Renal pelvis (tissue), 4 donors: ENCODE measurements around the gene CCDC86. TPM values are rescaled to one million over a fixed set of nuclear protein-coding genes. Genes with fewer than 3 reads are reported as not detected.
A peak's percentile ranks its signal among the peaks of the same experiment; 100 is the strongest.
"Not testable (repeated sequence)": the region's sequence is repeated elsewhere in the genome, so short reads cannot be mapped to it uniquely, and the experiment has no call there.

Experiments used
- DNase-seq: peaks from one replicate; pipeline ENCODE4 v3.0.0-alpha.2; 2013
- polyA plus RNA-seq, 3 donors: library from polyadenylated mRNA; unstranded; fragments of 120-200 nt; gene quantifications; one replicate each; pipeline ENCODE4 v1.2.1, GENCODE V29; 2013; ENCODE audit not compliant: insufficient read length in 3 of 3

CCDC86 gene
- polyA plus RNA-seq, 3 donors: 20.4 to 24.7 (median 23.5) TPM

DNA sequence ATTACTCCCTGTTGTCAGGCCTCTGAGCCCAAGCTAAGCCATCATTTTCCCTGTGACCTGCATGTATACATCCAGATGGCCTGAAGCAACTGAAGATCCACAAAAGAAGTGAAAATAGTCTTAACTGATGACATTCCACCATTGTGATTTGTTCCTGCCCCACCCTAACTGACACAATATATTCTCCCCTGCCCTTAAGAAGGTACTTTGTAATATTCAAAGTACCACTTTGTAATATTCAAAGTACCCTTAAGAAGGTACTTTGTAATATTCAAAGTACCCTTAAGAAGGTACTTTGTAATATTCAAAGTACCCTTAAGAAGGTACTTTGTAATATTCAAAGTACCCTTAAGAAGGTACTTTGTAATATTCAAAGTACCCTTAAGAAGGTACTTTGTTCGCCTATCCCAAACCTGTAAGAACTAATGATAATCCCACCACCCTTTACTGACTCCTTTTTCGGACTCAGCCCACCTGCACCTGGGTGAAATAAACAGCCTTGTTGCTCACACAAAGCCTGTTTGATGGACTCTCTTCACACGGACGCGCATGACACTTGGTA, 18.1 kb upstream of the CCDC86 start:
- DNase-seq: not testable (repeated sequence)

DNA sequence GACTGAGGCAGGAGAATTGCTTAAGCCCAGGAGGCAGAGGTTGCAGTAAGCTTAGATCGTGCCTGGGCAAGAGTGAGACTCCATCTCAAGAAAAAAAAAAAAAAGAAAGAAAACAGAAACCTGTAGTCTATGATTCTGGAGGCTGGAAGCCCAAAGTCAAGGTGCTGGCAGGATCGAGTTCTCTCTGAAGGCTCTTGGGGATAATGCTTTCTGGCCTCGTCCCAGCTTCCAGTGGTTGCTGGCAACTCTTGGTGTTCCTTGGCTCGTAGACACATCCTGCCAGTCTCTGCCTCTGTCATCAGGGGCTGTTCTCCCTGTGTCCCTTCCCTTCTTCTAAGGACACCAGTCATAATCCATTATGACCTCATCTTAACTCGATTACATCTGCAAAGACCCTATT, 16.8 kb upstream of the CCDC86 start:
- no peak for DNase-seq

DNA sequence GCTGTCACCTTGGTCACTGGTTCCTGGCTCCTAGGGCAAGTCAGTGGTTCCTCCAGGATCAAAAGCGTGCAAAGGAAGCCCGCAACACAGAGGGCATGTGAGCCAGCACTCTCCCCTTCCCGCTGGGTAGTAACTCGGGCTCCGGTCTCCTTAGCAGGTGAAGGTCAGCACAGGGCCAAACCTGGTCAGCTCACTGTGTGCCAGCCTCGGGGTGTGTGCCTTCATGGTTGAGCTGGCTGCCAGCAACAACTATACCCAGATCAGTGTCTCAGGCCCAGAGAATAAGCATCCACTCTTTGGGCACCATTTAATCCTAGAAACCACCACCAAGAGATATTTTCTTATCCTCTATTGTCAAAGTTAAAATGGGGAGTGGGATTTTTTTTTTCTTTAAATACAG, 16.1 kb upstream of the CCDC86 start:
- DNase-seq: no peak

DNA sequence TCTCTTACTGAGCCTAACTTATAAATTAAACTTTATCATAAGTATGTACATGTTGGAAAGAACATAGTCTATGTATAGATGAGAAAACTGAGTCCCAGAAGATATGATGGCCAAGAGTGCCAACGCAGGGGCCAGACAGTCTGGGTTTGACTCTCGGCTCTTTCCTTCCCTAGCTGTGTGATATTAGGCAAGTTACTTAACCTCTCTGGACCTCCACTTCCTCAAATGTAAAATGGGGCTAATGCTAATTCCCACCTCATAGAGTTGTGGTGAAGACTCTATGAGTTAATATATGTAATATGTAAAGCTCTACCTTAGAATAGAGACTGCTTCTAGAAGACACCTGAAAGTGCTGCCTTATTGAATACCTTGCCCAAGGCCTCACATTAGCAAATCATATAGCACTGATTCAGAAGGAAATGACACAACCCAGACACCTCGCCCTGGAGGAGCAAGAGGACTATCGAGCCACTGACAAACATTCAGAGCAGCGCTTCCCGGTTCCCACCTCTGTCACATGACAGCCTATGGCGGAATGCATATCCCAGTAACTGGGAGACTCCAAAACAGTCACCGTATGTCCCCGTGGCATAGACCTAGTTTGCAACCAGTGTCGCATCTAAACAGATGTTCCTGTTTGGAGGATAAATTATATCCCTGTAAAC, 11.3 kb upstream of the CCDC86 start:
- DNase-seq: no peak

DNA sequence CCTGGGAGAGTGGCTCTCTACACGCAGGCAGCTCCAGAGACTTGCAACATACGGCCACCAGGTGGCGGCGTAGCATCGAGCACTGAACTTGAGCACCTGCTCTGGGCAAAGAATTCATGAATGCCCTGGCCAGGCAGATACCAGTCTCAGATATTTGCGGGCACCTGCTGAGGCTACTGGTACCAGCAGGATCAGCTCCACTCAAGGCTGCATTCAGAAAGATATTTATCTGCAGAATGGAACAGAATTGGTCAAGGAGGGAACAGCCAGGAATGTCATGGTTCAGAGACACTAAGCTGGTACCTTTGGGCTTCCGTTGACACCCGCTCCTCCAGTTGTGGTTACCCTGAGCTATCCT, 10.8 kb upstream of the CCDC86 start:
- peak; percentile 71 for DNase-seq

DNA sequence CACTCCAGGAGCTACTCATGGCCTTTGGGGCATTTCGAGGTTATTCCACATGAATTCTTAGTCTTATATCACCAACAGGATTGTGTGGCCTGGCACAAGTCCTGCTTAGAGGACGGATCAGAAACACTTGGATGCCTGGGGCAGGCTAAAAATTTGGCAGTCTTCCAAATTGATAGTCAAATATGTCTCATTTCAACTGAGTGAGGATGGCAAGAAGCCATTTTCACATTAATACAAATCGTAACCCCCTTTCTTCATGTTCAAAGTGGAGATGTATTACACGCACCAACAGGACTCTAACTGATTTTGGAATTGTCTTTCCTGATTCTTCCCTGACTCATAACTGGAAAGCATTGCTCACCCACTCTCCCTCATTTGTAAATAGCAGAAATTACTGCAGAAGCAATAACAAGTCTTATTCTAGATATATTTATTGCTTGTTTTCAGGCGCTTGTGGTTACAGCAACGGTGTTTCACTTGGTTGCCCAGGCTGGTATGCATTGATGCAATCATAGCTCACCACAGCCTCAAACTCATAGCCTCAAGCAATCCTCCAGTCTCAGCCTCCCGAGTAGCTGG, 10.3 kb upstream of the CCDC86 start:
- DNase-seq: no peak

DNA sequence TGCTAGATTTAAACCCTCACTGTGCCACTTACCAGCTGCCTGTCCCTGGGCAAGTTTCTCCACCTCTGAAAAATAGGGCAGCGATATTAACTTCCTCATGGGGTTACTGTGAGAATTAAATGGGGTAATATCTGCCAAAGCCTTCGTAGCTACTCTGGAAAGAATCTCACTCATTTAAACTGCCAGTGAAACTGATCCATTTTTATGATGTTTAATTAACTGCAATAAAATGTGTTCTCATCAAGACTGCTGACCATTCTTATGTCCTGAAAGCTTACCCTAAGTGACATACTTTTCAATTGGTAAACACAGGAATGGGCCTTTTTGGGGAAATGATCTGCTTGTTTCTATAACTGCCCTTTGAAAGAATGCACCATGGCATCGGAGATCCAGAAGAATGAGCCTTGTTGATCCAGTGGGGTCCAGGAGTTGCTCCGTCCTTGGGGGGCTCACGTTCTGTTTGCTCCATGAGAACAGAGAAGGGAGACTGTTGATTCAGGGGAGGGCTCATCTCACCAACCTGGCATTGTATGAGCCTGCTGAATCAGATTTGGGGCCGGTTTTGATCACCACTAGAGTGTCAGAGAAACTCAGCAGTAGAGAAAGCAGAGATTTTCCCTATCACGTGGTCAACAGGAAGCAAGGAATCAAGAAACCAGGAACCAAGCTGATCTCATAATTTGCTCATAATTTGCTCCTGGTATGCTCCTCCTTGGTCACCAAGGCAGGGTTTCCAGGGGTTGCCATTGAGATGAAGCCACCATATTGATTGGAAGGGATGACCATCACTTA, 7.0 kb upstream of the CCDC86 start:
- DNase-seq: no peak

DNA sequence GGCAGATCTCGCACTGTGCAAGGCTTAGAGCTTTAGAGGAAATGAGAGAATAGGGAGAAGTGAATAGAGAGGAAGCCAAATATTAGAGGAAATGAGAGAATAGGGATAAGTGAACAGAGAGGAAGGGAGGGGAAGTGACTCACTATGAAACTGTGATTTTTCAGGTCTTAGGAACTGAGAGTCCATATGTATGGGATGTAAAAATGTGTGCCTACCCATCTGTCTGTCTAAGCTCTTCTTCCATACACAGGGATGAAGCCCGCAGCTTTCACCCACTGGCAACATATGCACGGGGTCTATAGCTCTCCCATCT, 6.4 kb upstream of the CCDC86 start:
- DNase-seq: no peak

DNA sequence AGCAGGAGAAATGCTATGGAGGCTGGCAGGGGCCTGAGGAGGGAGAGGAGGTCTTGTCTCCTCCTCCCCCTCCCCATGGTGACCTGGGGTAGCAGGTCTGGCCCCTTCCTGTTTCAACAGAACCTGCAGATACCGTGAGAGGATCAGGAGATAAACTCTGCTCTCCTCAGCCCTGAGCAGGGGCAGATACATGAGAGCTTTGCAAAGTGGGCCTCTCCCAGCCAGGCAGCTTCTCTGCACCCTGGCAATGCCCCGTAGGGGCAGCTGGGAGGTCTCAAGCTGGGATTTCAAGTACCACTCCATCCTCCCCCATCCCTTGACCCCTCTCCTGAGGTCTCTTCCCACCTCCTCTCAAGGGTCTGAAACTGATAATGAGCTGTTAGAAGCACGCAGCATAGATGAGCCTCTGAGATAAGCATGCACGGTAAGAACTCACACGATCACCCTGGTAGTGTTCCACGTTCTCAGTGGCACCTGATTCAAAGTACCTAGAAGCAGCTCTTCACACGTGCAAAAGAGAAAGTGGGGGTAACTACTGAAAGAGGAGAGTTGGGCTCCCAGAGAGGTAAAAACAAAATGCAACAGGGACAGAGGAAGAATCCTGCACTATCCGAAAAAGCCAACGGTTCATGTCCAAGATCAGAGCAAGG, 4.9 kb upstream of the CCDC86 start:
- no peak for DNase-seq

DNA sequence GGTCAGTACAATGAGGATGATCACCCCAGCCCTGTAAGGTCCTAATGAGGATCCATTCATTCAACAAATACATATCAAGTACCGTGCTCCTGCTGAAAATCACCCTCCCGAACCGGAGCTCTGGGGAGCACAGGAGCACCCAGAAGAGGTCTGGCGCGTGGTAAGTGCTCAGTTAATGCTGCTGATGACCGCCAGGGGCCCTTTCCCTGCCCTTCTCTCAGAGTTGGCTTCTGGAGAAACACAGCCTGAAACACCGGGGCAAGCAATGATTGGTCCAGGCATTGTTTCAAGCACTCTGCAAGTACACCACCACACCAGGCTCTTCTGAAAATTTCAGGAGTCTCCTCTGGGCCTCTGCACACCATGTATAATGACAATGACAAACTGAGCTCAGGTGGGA, 3.8 kb upstream of the CCDC86 start:
- DNase-seq: no peak

DNA sequence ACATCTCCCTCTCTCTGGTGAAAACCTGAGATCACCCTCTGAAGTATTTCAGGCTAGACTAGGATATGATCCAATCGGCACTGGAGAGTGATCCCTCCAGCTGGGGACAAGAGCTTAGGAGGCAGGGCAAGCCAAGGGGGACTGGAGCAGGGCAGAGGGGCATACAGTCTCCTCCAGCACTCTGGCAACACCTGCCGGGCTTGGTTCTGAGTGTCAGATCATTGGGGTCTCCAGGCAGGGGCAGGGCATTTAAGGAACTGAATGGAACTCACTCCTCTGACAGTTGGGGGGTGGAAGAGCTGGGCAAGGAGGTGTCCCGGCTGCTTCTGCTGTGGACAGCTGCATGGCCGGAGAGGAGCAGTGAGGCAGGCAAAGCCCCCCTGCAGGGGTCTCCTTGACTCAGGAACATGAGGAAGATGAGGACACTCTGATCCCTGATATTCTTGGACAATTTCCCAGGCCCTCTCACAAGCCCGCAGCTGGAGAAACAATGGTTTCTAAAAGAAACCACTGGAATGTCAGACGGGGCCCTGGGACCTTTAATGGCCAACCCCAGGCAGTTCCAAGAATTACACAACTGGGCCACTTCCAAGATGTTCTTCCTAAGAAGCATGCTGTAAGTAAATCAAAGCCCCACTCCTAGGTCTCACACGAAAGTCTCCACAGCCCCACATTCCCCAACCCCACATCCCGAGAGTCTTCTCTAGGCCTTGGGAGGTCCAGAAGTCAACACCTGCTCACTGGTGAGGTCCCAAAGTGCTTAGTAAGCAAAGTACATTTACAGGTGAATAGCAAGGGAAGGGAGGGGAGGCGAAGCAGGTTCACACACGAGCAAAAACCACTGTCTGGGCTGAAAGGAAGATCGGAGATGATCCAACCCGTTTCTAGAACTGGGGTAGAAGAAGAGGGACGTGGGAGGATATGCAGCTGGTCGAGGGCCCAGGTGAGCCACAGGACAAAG, 1.2 kb upstream of the CCDC86 start:
- DNase-seq: peak; percentile 69

DNA sequence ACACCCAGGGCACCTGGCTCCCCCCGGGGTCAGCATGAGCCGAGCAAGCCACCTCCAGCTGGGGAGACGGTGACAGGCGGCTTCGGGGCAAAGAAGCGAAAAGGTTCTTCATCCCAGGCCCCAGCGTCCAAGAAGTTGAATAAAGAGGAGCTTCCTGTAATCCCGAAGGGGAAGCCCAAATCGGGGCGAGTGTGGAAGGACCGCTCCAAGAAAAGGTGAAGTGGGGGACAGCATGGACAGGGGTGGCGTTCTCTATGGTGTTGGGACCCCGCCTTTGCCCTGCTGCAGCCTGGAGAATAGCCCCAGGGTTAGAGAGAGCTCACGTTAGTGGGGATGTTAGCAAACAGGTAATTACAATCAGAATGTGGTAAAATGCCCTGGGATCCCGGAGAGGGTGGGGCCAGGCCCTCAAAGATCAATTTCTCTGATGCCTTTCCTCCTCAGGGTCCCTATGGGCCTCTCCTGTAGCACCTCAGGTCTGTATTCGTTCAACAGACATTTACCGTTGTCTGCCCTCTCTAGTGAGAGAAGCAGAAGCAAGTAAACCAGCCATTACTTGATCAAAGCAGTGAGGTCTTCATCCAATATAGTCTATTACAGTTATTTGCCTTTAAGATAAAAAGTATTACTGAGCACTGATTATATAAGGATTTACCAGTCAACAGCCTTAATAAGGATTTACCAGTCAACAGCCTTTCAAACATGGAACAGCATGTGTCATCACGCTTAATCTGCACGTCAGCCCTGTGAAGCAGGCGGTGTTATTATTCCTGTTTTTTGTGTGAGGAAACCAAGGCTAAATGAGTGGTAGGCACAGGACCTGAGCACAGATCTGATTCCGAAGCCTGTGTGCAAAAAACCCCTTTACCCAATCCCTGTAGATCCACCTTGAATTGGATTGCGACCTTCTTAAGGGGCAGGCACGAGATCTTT, 1.0 kb downstream of the CCDC86 start:
- no peak for DNase-seq

DNA sequence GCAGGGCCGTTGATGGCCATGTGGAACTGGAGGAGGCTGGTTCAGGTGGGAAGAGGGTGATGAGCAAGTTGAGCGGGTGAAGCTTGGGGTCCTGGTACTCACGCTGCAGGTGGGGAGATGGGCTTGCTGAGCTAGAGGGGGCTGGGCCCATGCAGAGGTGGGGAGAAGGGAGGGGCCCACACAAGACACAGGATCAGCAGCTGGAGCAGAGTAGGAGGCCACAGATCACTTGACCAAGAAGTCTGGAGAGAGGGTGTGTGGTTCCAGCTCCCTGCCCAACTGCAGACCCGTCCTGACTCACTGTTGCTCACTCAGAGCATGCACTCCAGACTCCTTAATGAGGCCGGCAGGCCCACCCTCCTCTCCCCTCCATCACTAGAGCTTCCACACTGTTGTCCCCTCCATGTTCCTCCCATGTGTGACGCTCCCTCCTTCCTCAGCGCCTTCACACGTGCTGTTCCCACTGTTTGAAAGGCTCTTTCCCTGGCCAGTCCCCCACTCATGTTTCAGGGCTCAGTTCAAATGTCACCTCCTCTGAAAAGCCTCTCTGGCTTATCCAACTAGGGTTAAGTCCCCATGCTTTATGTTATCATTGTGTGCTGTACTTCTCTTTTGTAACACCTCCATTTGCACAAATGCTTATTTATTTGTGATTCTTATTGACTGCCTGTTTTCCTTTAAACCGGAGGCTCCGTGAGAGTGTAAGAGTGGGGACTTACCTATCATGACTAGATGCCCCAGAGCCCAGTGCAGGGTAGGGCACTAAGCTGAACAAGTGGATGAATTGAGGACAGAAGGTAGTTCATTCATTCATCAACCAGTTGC, 2.3 kb downstream of the CCDC86 start:
- no peak for DNase-seq

DNA sequence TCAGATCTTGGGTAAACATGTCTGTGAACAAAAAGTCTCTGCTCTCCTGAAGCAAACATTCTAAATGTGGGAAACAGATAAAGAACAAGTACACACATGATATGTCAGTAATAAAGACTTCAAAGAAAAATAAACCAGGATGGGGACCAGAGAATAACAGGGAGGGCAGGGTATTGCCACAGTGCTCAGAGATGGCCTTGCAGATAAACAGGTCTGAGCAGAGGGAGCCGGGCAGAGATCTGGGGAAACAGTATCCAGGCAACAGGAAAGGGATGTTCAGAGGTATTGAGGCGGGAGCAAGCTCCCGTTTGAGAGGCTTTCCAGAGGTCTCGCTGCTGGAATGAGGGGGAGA, 2.9 kb downstream of the CCDC86 start:
- DNase-seq: no peak

DNA sequence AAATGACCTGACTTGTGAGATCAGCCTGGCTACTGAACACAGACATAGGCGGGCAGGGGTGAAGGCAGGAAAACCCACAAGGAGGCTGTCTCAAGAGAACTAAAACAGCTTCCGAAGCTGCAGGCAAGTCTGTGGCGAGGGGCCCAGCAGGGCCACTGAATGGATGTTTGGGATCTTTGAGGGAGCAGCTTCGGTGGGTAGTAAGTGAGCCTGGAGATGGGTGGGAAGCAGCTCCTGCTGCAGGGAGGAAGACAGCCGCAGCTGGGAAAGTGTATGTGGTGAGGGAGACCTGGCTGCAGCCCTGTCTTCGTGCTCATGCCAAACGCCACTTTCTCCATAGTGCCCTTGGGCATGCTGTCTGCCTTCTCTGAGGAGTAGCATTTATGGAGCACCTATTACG, 3.4 kb downstream of the CCDC86 start:
- DNase-seq: no peak

DNA sequence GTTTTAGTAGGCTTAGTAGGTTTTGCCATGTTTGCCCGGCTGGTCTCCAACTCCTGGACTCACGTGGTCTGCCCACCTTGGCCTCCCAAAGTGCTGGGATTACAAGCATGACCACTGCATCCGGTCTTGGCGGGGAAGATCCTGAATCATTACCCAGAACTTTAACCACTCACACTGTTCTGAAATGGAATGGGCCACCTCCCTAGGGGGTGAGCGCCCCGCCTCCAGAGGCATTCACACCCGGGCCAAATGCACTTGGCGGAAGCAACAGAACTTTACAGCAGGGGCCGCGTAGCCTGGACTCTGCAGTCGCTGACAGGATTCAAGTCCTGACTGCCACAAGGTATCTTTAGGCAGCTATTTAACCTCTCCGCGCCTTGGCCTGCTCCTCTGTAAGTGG, 5.4 kb downstream of the CCDC86 start:
- no peak for DNase-seq

DNA sequence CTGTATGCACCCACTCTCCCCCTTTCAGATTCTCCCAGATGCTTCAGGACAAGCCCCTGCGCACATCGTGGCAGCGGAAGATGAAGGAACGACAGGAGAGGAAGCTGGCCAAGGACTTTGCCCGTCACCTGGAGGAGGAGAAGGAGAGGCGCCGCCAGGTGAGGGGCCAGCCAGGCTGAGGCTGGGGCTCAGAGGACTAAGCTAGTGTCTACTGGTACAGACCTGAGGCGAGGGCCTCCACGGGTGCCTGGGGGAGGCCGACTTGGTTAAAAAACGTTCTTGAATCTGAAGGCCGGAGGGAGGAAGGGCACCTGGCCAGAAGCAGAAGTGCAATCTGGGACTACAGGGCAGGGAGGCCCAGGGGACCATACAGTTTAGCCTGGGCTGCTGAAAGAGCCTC, 6.0 kb downstream of the CCDC86 start:
- DNase-seq: no peak

DNA sequence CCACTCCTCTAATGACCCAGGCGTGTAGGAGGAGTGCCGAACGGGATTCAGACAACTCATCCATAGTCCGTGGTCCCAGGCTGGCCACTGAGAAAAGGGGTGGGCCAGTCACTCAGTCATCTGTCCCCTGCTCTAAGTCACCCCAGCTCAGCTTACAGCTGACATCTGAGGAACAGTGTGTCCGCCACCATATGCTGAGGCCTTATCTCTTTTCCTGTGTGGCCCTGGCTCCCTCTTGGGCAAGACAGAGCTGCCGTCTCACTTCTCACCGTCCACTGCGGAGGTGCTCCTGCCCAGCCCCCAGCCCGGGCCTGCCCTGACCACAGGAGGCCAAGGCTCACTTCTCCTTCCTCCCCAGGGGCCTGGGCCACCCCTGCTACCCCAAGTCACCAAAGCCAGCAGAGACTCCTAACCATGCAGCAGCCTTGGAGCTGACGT, 6.8 kb downstream of the CCDC86 start:
- no peak for DNase-seq
